Measurements from ENCODE around the gene ZSWIM3. TPM values are rescaled to one million over a fixed set of nuclear protein-coding genes. Genes with fewer than 3 reads are reported as not detected.
A peak's percentile ranks its signal among the peaks of the same experiment; 100 is the strongest.

The ZSWIM3 gene
- total and polyA plus RNA-seq, 4 donors = 0.56 to 4.2 (median 2.3) TPM

DNA sequence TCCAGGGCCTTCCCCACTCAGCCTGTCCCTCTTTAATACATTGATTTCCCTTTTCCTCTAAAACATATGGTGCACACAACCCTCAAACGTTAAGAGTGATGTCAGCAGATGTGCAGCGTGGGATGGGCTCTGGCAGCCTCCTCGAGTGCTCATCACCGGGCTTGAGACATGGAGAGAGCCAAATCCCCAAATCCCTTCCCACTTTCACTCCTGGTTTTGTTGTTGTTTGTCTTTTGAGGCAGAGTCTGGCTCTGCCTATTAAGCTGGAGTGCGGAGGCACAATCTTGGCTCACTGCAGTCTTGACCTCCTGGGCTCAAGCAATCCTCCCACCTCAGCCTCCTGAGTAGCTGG lies 60.4 kb downstream of the ZSWIM3 start:
- no peak for DNase-seq (ENCODE audit: low spot score)
- peaks cover 0 to 16% (median 2%) of the 10 kb centered on the region in 4 donors for H3K4me1 ChIP-seq (ENCODE audit: control insufficient read depth in 4 of 4, insufficient read depth in 4 of 4, low read length in 3 of 4)

More for the DNA sequence above, 60.4 kb downstream of the ZSWIM3 start:
- Histone ChIP-seq H3K9me3 (ENCODE audit: control insufficient read depth in 4 of 4, low read length in 3 of 4) (no peaks in the 10 kb centered on the region), H3K27ac (ENCODE audit: low read depth in 1 of 2, low read length in 2 of 2) (peak overlapping the region; percentile 54 to 64), H3K36me3 (ENCODE audit: control insufficient read depth in 4 of 4, insufficient read depth in 3 of 4, low read depth in 1 of 4, low read length in 3 of 4) (no peaks in the 10 kb centered on the region), H3K9ac (ENCODE audit: low read depth in 1 of 2, low read length in 2 of 2) (no peak overlapping the region), H3K4me3 (ENCODE audit: low read depth in 1 of 3, low read length in 3 of 3) (no peak overlapping the region), H3K27me3 (ENCODE audit: control insufficient read depth in 4 of 4, insufficient read depth in 4 of 4, low read length in 3 of 4) (no peaks in the 10 kb centered on the region)
- no peak for TF ChIP-seq FOXA2 (IDR thresholded peaks at IDR 0.05)
- no peak for TF ChIP-seq NR2F2 (IDR thresholded peaks at IDR 0.05)
- no peak for TF ChIP-seq FOXA1 (IDR thresholded peaks at IDR 0.05)
- TF ChIP-seq, protein P1, sequence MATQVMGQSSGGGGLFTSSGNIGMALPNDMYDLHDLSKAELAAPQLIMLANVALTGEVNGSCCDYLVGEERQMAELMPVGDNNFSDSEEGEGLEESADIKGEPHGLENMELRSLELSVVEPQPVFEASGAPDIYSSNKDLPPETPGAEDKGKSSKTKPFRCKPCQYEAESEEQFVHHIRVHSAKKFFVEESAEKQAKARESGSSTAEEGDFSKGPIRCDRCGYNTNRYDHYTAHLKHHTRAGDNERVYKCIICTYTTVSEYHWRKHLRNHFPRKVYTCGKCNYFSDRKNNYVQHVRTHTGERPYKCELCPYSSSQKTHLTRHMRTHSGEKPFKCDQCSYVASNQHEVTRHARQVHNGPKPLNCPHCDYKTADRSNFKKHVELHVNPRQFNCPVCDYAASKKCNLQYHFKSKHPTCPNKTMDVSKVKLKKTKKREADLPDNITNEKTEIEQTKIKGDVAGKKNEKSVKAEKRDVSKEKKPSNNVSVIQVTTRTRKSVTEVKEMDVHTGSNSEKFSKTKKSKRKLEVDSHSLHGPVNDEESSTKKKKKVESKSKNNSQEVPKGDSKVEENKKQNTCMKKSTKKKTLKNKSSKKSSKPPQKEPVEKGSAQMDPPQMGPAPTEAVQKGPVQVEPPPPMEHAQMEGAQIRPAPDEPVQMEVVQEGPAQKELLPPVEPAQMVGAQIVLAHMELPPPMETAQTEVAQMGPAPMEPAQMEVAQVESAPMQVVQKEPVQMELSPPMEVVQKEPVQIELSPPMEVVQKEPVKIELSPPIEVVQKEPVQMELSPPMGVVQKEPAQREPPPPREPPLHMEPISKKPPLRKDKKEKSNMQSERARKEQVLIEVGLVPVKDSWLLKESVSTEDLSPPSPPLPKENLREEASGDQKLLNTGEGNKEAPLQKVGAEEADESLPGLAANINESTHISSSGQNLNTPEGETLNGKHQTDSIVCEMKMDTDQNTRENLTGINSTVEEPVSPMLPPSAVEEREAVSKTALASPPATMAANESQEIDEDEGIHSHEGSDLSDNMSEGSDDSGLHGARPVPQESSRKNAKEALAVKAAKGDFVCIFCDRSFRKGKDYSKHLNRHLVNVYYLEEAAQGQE (IDR thresholded peaks at IDR 0.05) = no peak
- TF ChIP-seq GABPA (IDR thresholded peaks at IDR 0.05 in 1 of 2, conservative IDR thresholded peaks at IDR 0.05 in 1 of 2) = no peak
- TF ChIP-seq YY1 (IDR thresholded peaks at IDR 0.05) = no peak
- no peak for TF ChIP-seq JUND (IDR thresholded peaks at IDR 0.05)
- TF ChIP-seq, protein P2, sequence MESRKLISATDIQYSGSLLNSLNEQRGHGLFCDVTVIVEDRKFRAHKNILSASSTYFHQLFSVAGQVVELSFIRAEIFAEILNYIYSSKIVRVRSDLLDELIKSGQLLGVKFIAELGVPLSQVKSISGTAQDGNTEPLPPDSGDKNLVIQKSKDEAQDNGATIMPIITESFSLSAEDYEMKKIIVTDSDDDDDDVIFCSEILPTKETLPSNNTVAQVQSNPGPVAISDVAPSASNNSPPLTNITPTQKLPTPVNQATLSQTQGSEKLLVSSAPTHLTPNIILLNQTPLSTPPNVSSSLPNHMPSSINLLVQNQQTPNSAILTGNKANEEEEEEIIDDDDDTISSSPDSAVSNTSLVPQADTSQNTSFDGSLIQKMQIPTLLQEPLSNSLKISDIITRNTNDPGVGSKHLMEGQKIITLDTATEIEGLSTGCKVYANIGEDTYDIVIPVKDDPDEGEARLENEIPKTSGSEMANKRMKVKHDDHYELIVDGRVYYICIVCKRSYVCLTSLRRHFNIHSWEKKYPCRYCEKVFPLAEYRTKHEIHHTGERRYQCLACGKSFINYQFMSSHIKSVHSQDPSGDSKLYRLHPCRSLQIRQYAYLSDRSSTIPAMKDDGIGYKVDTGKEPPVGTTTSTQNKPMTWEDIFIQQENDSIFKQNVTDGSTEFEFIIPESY (IDR thresholded peaks at IDR 0.05) = no peak
- TF ChIP-seq RXRA (IDR thresholded peaks at IDR 0.05) = no peak
- TF ChIP-seq, protein P3, sequence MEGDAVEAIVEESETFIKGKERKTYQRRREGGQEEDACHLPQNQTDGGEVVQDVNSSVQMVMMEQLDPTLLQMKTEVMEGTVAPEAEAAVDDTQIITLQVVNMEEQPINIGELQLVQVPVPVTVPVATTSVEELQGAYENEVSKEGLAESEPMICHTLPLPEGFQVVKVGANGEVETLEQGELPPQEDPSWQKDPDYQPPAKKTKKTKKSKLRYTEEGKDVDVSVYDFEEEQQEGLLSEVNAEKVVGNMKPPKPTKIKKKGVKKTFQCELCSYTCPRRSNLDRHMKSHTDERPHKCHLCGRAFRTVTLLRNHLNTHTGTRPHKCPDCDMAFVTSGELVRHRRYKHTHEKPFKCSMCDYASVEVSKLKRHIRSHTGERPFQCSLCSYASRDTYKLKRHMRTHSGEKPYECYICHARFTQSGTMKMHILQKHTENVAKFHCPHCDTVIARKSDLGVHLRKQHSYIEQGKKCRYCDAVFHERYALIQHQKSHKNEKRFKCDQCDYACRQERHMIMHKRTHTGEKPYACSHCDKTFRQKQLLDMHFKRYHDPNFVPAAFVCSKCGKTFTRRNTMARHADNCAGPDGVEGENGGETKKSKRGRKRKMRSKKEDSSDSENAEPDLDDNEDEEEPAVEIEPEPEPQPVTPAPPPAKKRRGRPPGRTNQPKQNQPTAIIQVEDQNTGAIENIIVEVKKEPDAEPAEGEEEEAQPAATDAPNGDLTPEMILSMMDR (IDR thresholded peaks at IDR 0.05; ENCODE audit: low read depth, low read length, missing input control) = no peak
- TF ChIP-seq, protein P4, sequence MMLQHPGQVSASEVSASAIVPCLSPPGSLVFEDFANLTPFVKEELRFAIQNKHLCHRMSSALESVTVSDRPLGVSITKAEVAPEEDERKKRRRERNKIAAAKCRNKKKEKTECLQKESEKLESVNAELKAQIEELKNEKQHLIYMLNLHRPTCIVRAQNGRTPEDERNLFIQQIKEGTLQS (IDR thresholded peaks at IDR 0.05) = no peak
- TF ChIP-seq, protein P5, sequence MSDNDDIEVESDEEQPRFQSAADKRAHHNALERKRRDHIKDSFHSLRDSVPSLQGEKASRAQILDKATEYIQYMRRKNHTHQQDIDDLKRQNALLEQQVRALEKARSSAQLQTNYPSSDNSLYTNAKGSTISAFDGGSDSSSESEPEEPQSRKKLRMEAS (IDR thresholded peaks at IDR 0.05) = no peak
- no peak for TF ChIP-seq EGR1 (IDR thresholded peaks at IDR 0.05; ENCODE audit: low read depth in 2 of 2)
- no peak for TF ChIP-seq SP1 (IDR thresholded peaks at IDR 0.05)
- no peak for TF ChIP-seq HNF4G (IDR thresholded peaks at IDR 0.05)
- no peak for TF ChIP-seq HNF4A (conservative IDR thresholded peaks at IDR 0.05)
- no peak for TF ChIP-seq TAF1 (conservative IDR thresholded peaks at IDR 0.05)
- no peak for TF ChIP-seq RAD21 (IDR thresholded peaks at IDR 0.05)
- 79% methylated on average over 5 of the region's 5 CpGs for WGBS

Measured in liver (tissue), 9 donors.